ENCODE results near the gene BEND5.

BEND5 gene, protein sequence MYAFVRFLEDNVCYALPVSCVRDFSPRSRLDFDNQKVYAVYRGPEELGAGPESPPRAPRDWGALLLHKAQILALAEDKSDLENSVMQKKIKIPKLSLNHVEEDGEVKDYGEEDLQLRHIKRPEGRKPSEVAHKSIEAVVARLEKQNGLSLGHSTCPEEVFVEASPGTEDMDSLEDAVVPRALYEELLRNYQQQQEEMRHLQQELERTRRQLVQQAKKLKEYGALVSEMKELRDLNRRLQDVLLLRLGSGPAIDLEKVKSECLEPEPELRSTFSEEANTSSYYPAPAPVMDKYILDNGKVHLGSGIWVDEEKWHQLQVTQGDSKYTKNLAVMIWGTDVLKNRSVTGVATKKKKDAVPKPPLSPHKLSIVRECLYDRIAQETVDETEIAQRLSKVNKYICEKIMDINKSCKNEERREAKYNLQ

DNA sequence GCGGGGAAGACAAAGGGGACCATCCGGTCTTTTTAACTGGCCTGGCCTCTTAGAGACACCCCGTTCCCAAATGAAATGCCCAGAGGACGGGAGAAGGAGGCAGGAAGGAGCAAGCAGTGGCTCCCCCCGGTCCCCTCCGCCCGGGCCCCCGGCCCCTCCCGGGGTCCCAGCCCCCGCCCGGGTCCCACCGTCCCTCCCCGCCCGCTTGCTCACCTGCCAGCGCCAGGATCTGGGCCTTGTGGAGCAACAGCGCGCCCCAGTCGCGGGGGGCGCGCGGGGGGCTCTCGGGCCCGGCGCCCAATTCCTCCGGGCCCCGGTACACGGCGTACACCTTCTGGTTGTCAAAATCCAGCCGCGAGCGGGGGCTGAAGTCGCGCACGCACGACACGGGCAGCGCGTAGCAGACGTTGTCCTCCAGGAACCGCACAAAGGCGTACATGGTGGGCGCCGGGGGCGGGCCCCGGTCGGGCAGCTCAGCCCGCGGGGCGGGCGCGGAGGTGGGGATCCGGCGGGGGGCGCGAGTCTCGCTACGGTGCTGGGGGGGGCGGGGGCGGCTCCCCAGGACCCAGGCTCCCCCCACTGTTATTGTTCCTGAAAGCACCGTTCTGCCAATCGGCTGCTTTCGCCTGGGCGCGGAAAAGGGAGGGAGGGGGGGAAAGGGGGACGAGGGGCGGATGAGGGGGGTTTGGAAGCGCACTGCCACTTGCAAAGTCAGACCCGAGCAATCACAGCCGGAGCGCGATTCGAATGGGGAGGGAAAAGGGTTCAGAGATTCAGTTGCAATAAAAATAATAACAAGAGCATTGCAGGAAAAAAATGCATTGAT lies at the start of gene BEND5:
Gene BEND5, minus strand, starts transcription at position 499 of the 826 bp plus-strand sequence. Its CDS starts 60 bp downstream, at position 439.
- no peak for DNase-seq (ENCODE audit: low read depth)

DNA sequence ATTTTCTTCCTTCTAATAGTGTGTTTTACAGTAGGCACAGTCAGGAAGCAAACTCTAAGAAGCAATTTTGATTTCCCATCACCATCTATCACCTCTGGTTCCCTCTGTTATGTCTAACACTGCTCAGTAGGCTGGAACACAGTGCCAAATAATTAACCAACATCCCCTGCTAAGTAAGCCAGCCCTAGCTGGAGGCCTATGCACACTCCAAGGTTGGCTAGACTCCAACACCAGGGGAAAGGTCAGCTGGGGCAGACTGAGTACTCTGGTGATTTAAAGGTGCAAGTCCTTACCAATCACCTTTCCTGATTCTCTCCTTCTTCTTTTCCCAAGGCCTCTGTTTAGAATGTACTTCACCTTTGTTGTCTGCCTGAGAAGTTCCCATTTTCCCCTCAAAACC lies 46.5 kb upstream of the BEND5 start:
- DNase-seq (ENCODE audit: low read depth): no peak

DNA sequence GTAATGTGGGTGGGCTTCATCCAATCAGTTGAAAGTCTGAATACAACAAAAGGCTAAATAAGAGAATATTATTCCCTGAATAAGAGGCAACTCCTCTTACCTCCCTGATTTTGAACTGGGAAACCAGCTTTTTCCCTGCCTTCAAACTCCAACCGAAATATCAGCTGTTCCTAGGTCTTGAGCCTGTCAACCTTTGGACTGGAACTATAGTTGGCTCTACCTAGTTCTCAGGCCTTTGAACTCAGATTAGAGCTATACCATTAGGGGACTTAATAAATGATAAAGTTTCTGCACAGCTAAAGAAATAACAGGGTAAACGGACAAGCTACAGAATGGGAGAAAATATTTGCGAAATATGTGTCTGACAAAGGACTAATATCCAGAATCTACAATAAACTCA lies 43.8 kb upstream of the BEND5 start:
- DNase-seq (ENCODE audit: low read depth): no peak

DNA sequence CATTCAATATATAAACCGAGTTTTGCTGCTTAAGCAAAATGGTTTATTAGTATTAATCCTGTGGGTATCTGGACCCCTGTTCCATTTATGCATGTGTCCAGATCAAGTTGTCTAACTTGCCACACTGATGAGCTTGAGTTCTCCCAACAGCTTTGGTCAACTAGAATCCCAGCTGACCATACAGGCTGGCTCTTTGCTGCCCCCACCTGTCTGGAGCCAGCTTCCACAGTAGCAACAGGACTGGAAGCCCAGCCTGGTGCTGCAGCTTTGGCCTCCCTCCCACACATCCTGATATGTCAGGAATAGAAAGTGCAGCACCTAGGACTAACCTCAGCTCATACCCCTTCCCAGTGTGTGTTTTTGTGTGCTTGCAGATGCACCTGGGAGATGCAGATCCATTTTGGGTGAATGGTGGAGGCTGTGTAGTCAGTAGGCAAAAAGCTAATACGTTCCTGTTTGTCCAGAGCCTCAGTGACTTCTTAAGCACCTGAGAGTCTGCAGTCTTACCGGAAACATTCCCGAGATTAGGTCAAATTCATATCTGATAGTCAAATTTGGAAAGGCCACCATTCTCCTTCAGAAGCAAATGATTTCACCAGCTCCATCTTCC lies 40.9 kb upstream of the BEND5 start:
- no peak for DNase-seq (ENCODE audit: low read depth)

DNA sequence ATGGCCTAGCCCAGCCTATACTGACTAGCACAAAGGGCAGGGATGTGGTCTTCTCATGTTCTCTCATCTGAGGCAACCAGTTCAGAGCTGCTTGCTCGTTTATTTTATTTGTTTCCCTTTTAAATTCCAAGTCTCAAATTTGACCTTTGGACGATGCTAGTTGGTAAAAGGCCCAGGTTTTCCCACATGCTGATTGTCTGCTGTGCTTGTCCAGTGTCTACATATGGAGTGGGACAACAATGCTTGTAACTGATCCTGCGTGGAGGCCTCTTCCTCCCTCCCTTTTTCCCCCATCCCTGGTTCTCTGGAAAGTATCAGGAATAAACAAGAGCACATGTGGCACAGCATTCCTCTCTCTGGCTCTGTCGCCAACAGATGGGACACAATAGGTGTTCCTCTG lies 34.0 kb upstream of the BEND5 start:
- DNase-seq (ENCODE audit: low read depth): no peak

DNA sequence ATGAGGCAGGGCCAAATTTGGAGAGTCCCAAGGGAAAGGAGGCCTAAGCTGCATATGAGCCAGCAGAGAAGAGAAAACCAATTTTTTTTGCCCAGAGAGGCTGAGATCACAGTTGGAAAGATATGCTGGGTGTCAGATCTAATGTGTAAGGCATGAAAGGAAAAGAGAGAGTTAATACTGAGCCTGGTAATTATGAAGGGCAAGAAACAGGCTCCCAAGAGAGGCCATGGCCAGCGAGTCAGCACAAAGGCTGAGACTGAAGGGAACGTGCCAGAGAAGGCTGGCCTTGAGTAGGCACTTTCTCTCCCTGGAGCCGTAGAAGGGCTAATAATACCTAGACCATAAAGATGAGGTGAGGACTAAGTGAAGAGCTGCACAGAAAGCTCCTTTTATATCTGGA lies 31.8 kb upstream of the BEND5 start:
- DNase-seq (ENCODE audit: low read depth): no peak

DNA sequence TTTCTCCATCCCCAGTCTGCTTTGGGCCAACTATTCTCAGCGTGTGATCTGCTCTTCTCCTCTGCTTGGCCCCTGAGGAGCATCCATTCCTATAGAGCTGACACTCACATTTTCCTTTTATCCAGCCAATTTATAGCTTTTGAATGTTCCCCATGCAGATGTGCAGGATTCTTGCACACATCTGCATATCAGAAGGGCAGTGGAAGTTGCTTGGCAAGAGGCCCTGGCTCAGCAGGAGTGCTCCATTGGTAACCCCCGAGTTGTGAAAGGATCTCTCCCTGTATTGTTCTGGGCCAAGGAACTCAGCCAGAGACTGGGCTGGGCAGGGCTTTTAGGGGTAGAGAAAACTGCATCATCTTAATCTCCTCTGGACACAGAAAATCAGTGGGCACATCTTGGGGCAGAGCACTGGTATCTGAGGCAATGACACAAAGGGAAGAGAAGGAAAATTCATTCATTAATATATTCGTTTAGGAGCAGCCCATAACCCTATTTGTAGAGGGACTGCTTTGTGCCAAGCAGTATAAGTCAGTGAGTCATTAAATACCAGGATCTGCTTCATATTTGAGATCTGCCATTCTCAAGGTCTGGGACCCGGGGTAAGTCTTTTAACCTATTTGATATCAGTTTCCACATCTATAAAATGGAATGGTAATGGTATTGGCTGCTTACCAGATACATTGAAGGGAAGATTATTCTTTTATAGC lies 31.0 kb upstream of the BEND5 start:
- no peak for DNase-seq (ENCODE audit: low read depth)

DNA sequence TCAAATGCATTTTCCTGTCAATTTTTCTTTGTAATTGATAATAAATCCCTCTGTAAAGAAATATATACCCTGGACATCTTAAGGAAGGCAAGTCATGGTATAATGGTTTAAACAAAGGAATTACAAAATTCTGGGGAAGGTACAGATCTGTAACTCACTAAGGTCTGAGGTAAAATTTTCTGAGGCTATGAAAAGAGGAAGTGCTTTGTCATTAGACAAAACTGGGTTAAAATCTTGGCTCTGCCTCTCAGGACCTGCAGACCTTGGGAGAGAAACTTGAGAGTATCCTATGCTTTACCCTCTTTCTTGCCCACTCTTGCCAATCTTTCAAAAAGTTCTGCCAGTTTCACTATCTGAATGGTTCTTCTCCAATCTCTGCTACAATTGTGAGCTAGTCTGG lies 26.8 kb upstream of the BEND5 start:
- no peak for DNase-seq (ENCODE audit: low read depth)

DNA sequence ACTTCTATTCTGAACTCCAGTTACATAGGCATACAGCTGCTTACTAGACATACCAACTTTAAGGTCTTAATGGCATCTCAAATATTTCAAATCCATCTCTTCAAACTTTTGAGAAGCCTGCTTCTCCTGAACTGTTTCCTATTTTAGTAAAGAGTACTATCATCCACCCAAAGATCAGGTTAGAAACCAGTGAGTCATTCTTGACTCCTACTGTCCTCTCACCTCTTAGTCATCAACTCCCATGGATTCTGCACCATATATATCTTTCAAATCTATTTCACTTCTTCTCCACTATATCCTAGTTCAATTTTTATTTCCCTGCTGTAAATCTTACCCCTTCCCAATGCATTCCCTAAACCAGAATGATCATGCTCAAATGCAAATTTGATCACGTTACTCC lies 18.1 kb upstream of the BEND5 start:
- no peak for DNase-seq (ENCODE audit: low read depth)

DNA sequence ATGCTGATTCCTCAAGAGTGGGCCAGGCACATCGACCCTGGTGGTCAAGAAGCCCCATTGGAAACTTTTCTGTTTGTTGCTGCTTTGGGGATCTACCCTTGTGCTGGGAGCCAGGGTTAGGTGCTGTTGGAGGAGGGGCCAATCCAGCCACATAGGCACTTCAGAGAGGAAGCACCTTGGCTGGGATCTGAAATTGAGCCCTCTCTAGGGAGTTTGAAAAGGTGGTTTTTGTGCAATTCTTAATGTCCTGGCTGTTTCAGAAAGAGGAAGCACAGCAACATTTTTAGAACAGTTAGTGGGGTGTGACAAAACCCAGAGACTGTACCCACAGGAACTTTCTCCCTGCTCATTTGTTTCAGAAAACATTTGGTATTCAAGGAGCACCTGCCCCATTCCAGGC lies 17.2 kb upstream of the BEND5 start:
- DNase-seq (ENCODE audit: low read depth): no peak

DNA sequence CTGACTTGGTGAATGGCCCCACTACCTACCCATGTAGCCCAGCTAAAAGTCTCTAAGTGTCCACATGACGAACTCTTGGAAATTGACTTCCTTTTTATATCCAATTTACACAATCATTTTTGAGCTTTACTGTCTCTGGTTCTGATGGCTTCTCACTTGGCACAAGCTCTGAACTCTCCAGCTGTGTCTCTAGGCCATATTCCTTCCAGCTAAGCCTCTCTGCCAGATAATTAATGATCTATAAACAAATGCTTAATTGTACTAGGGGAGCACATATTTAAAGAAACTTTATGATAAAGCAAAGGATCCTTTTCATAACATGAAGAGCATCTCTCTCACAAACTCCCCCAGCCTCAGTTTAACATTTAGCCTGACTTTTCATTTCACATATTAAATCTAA lies 16.3 kb upstream of the BEND5 start:
- no peak for DNase-seq (ENCODE audit: low read depth)

DNA sequence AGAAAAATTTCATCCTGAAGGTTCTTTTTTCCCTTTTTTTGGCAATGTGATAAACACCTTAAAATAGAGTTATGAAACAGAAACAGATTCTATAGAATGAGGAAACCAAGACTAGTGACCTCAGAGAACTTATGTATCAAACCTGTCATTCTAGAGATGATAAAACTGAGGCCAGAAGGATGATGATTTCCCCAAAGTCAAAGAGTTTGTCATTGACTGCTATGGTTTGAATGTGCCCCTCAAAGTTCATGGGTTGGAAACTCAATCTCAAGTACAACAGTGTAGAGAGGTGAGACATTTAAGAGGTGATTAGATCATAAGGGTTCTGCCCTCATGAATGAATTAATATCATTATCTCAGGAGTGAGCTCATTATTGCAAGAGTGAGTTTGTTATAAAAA lies 13.7 kb upstream of the BEND5 start:
- DNase-seq (ENCODE audit: low read depth): no peak

DNA sequence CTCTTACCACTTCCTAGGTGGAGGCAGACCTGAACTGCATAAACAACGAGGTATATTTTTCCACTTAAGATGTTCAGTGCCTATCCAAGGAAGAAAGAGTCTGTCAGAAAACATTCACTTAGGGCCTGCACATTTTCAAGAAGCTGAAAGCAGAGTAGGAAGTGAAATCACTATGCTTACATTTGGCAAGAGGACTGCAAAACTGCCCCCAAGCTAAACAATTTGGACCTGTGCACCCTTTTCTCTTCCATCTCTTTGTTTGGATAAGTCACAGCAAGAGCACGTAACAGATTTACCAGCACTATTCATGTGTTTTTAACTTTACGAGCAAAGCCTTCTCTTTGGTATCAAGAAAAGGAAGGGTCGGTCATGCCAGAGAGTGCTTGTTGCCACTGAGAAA lies 13.2 kb upstream of the BEND5 start:
- DNase-seq (ENCODE audit: low read depth): no peak

DNA sequence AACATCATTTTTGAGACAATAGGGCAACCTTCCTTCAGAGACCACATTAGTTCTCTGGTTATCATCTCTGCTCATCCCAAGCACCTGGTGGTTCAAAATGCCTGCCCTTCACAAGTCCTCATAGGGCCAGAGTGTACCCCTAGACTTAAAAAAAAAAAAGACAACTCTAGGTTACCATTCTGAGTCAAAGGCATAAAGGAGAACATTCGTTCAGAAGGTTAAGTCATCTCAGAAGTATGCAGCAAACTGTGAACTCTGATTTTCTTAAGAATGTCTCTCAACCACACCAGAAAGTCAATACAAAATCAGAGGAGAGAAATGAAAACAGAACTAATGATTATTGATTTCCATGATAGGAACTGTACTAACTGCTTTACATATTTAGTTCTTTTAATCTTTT lies 9.2 kb upstream of the BEND5 start:
- no peak for DNase-seq (ENCODE audit: low read depth)

DNA sequence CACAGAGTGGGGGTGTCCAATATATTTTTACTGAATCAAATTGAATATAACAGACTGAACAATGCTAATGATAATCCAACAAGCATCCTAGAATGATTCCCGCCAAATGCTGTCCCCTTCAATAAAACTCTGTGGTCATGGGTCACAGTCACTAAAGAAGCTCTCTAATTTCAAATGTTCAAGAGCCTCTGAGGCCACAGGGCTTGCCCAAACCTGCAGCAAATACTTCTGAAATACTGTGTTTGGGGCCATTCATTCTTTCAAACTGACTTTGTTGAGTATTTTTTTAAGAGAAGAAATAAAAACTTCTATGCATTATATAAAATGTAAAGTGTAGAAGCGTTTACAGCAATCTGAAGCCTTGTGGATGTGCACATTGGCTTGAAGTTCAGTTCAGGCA lies 7.6 kb upstream of the BEND5 start:
- DNase-seq (ENCODE audit: low read depth): no peak

DNA sequence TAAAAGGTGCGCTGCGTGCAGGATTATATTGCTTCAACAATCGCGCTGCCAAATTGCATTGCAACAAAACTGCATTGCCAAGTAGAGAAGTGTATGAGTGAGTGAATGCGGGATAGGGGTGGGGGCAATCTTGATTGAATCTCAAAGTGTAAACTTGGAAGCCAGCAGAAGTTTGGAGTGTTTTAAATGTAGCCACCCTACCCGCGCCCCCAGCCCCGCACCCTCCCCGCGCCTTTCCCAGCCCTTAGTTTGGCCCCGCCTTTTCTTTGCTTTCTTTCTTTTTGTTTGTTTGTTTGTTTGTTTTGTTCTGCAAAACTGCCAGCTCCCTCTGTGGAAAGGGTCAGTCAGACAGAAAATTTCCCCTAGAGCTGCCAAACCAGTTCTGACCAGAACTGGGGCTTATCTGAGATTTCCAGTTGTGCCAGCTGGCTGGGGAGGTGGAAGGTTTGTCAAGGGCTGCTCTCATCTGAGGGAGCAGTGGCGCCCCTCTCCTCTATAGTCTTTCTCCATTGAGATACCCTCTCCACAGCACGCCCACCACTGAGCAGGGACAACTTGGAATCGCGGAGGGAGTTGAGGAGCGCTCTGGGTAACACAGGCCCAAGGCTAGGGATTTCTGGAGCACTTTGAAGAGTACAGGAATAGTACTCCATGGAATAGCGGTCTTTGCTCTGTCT lies 666 bp upstream of the BEND5 start:
- DNase-seq (ENCODE audit: low read depth): no peak

DNA sequence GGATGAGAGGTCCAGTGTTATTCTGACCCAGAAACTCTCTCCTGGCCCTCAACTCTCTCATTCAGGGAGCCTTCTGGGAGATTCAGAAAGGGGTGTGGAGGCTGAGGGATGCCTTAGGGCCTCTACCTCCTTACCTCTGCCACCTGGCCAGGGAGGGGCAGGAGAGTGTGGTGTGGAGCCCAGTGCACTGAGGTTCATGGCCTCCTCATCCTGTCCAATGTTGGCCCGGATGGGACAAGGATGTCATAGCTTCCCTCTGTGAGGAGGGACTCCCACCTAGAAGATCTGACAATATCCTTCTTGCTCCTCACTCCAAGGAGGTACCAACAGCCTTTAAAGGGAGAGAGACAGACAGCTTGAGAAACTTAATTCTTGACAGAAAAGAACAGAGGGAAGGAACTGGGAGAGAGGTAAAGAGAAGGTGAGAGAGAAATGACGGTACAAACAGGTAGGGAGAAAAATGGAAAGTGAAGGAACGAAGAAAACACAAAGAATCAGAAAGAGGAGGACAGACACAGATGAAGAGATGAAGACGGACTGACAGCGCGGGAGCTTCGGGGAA lies 779 bp downstream of the BEND5 start:
- DNase-seq (ENCODE audit: low read depth): no peak

DNA sequence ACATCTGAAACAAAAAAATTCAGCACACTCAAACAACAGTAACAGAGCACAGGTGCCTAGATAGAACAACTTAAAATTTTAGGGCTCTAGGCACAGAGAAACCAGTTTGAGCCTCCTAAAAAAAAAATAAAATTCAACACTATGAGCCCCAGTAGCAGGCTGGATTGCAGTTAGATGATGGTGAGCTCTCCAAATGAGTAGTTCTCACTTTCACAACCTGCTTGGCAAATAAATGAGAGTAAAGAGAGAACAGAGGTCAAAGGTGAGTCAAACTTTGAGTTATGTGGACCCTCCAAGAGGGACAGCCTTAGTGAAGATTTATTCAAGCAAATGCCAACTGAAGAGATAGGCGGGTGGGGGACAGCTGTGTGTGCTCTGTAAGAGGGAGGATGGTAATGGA lies 3.6 kb downstream of the BEND5 start:
- no peak for DNase-seq (ENCODE audit: low read depth)

DNA sequence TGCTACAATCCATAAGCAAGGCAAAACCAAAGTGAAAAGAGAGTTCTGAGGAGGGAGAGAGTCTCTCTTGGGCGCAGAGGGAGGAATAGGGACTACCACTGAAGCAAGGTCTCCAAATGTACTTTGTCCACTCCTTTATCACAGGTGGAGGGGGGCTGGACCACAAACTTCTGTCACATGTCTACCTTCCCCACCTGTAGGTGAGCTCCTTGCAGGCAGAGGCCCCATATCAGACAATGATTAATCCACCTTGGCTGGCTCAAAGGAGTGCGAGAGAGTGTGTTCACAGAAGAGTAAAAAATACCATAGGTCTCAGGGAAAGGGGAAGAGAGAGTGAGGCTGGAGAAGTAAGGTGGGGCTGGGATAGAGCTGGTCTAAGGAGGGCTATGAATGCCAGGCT lies 4.5 kb downstream of the BEND5 start:
- no peak for DNase-seq (ENCODE audit: low read depth)

DNA sequence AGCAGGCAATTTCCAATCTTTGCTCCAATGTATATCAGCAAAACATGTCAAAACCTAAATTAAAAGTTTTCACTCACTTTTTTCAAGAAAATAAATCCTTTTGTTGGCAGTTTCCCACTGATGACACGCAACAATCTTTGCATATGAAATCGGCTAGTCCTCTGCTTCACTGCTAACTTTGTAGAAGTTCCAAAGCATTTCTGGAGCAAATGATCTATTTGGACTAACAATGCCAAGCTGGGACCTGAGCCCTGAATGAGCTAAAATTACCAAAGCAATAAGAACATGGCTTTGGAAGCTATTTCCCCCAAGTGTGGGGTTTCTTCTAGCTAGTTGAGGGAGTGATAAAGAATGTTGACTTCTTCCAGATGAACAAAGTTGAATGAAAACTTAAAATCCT lies 5.1 kb downstream of the BEND5 start:
- DNase-seq (ENCODE audit: low read depth): no peak

DNA sequence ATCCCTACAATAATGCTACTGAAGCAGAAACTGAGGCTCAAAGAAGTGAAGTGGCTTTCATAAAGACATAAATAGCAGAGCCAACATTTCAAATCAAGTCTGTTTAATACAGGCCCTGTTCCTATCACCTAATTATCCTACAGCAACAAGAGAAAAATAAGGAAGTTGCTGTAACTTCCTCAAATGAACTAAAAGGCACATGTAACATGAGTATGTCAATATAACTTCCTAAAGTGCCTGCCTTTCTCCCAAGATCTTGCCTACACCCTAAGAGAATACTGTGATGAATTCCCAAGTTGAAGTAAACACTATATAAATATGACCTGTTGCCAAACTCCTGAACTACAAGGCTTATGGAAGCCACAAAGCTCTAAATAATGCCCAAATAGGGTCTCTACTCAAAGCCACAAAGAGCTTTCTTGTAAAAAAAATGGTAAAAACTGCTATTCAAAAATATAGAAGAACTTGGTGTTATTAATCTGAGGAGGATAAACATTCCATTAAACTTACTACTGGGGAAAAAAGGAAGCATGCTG lies 8.6 kb downstream of the BEND5 start:
- no peak for DNase-seq (ENCODE audit: low read depth)
